Endothelial cell of umbilical vein (primary cell): ENCODE results near the gene SULT2A1. TPM values are rescaled to one million over a fixed set of nuclear protein-coding genes. Genes with fewer than 3 reads are reported as not detected.

ENCODE experiments used
- BruUV-seq: library from RNA; stranded (reverse); fragments of 400-500 nt; replicated peaks from 2 replicates; lab custom pipeline; 2021; lab: Mats Ljungman, UMichigan
- CTCF ChIA-PET: fragments of 300-600, 350-600 bp; sonication (Branson Sonifier 250); formaldehyde crosslinking; loops from one replicate; lab custom pipeline; 2021; ENCODE audit warnings: antibody characterized with exemption, inconsistent platforms; lab: Charles Lee
- POLR2A ChIA-PET: fragments of 300-600, 350-600 bp; sonication (Branson Sonifier 250); formaldehyde crosslinking; loops from one replicate; lab custom pipeline; 2021; ENCODE audit warnings: antibody characterized with exemption, inconsistent platforms; lab: Charles Lee
- DNase-seq: peaks from one replicate; pipeline ENCODE4 v3.0.0-alpha.2; 2011; ENCODE audit warnings: low read depth, low spot score
- FAIRE-seq: peaks from 2 replicates; lab custom pipeline; 2011; peaks lifted over from hg19 to GRCh38; lab: Jason Lieb, UNC
- H2AFZ ChIP-seq: 2 replicates; pipeline ENCODE4 v1.6.0; 2012; ENCODE audit warnings: low read depth, low read length, control low read depth, inconsistent platforms
- H3K27ac ChIP-seq: 2 replicates; pipeline ENCODE4 v1.5.1; 2011; ENCODE audit warnings: low read depth, mild to moderate bottlenecking, control low read depth, low read length, moderate library complexity; ENCODE audit not compliant: insufficient read depth
- H3K27me3 ChIP-seq, 2 experiments: 2 replicates each; pipeline versions ENCODE4 v1.6.0 to v1.6.1; 2011; ENCODE audit warnings: low read length in 2 of 2, mixed read lengths in 1 of 2; ENCODE audit not compliant: control insufficient read depth in 2 of 2, insufficient read depth in 2 of 2
- H3K36me3 ChIP-seq, 2 experiments: 2 replicates in 1 of 2; 3 replicates in 1 of 2; pipeline ENCODE4 v1.5.1; 2011; ENCODE audit warnings: low read length in 2 of 2, mild to moderate bottlenecking in 1 of 2, moderate library complexity in 1 of 2; ENCODE audit not compliant: control insufficient read depth in 2 of 2, insufficient read depth in 2 of 2; ENCODE audit errors: extremely low read depth in 1 of 2
- H3K4me1 ChIP-seq: 3 replicates; pipeline ENCODE4 v1.5.1; 2011; ENCODE audit warnings: mild to moderate bottlenecking, low read length; ENCODE audit not compliant: control insufficient read depth, insufficient read depth; ENCODE audit errors: extremely low read depth
- H3K4me2 ChIP-seq: 2 replicates; pipeline ENCODE4 v1.6.1; 2011; ENCODE audit warnings: low read length, control low read depth, mixed read lengths; ENCODE audit not compliant: insufficient read depth
- H3K4me3 ChIP-seq, 3 experiments: fragments of 200-600 bp in 1 of 3; sonication (generic), shearing (Covaris generic) in 1 of 3; replicated peaks in 1 of 3; 2 replicates each; pipeline ENCODE4 v1.5.1; 2011 to 2016; ENCODE audit warnings: control low read depth in 3 of 3, low read length in 3 of 3, mild to moderate bottlenecking in 2 of 3, inconsistent platforms in 1 of 3, low read depth in 1 of 3, moderate library complexity in 1 of 3; ENCODE audit not compliant: insufficient read depth in 1 of 3
- H3K79me2 ChIP-seq: 2 replicates; pipeline ENCODE4 v1.6.0; 2012; ENCODE audit warnings: low read length, inconsistent platforms; ENCODE audit not compliant: control insufficient read depth, insufficient read depth
- H3K9ac ChIP-seq: replicated peaks from 2 replicates; pipeline ENCODE3; 2011; ENCODE audit warnings: low read length, control low read depth; ENCODE audit not compliant: insufficient read depth; ENCODE audit errors: extremely low read depth
- H3K9me1 ChIP-seq: replicated peaks from 3 replicates; pipeline ENCODE4 v1.6.0; 2011; ENCODE audit warnings: mild to moderate bottlenecking, low read length; ENCODE audit not compliant: control insufficient read depth, insufficient read depth; ENCODE audit errors: extremely low read depth
- H3K9me3 ChIP-seq: replicated peaks from 2 replicates; pipeline ENCODE4 v1.5.1; 2012; ENCODE audit warnings: low read length, inconsistent platforms; ENCODE audit not compliant: control insufficient read depth, insufficient read depth
- H4K20me1 ChIP-seq: replicated peaks from 2 replicates; pipeline ENCODE3; 2011; ENCODE audit warnings: mild to moderate bottlenecking, low read length; ENCODE audit not compliant: control insufficient read depth, insufficient read depth; ENCODE audit errors: extremely low read depth
- EZH2 ChIP-seq: IDR thresholded peaks from 2 replicates; pipeline ENCODE4 v1.6.1; 2012; ENCODE audit warnings: borderline replicate concordance, low read depth, mild to moderate bottlenecking, moderate library complexity, low read length, inconsistent platforms; ENCODE audit not compliant: severe bottlenecking
- FOS ChIP-seq: IDR thresholded peaks from 2 replicates; pipeline ENCODE4 v1.6.1; 2011; ENCODE audit warnings: mild to moderate bottlenecking, low read length, moderate library complexity, borderline replicate concordance; ENCODE audit not compliant: insufficient read depth
- GATA2 ChIP-seq: IDR thresholded peaks from 2 replicates; pipeline ENCODE4 v1.7.0; 2011; ENCODE audit warnings: low read depth, mild to moderate bottlenecking, moderate library complexity, mixed read lengths, low read length; ENCODE audit not compliant: insufficient read length, insufficient read depth
- JUN ChIP-seq: IDR thresholded peaks from 2 replicates; pipeline ENCODE4 v1.6.1; 2011; ENCODE audit warnings: borderline replicate concordance, low read depth; ENCODE audit not compliant: insufficient read length, insufficient read depth
- POLR2A ChIP-seq: IDR thresholded peaks from 2 replicates; pipeline ENCODE4 v1.6.1; 2012; ENCODE audit warnings: low read depth, mild to moderate bottlenecking, control low read depth, low read length
- POLR2AphosphoS5 ChIP-seq: IDR thresholded peaks from 2 replicates; pipeline ENCODE4 v1.6.1; 2012; ENCODE audit warnings: low read depth, mild to moderate bottlenecking, control low read depth, low read length, moderate library complexity; ENCODE audit not compliant: insufficient read depth
- dilution Hi-C: fragments of 300-500 bp; cut with MboI; formaldehyde crosslinking; loops from one replicate; pipeline ENCODE4 v1.15.0; 2019; ENCODE audit warnings: low sequenced_read_pairs; ENCODE audit not compliant: extremely low pct_ligation_motif_present
- intact Hi-C: fragments of 100-400 bp; cut with micrococcal nuclease; formaldehyde crosslinking; loops from one replicate; pipeline ENCODE4 v1.10.0; 2022
- polyA plus RNA-seq, 4 experiments: library from polyadenylated mRNA; depleted of rRNA in 3 of 4; stranded (reverse) in 3 of 4; unstranded in 1 of 4; fragments of >200 nt; gene quantifications; 2 replicates each; pipeline versions ENCODE4 v1.2.1 to v1.2.3, GENCODE V29; 2011 to 2012; ENCODE audit warnings: missing spikeins in 1 of 4
- total RNA-seq: library from RNA; stranded (reverse); gene quantifications from 2 replicates; pipeline ENCODE4 v1.2.3, GENCODE V29; 2021
- TF ChIP-seq, protein P1 (sequence below), 2 donors: IDR thresholded peaks; 1 replicate in 1 of 2; 2 replicates in 1 of 2; pipeline ENCODE4 v1.5.1; 2011; ENCODE audit warnings: low read length in 2 of 2, mild to moderate bottlenecking in 2 of 2, moderate library complexity in 2 of 2, control low read depth in 1 of 2, inconsistent platforms in 1 of 2, low read depth in 1 of 2; ENCODE audit not compliant: insufficient read depth in 1 of 2; ENCODE audit errors: extremely low read depth in 1 of 2
- TF ChIP-seq, protein P2 (sequence below): IDR thresholded peaks from 2 replicates; pipeline ENCODE4 v1.6.1; 2011; ENCODE audit not compliant: insufficient read depth, insufficient read length

The SULT2A1 gene
- total and polyA plus RNA-seq, 2 donors (not counting 3 experiments of a cell fraction or from before 2014, with no cell fraction given) = not detected

GRCh38 chr19:47897861-47898260 lies 11.7 kb upstream of the SULT2A1 start:
- Histone ChIP-seq H3K9me3 (no peaks in the 10 kb centered on the region), H3K27ac (no peak overlapping the region), H3K36me3 (no peaks in the 10 kb centered on the region), H3K4me3 (no peak overlapping the region), H3K79me2 (no peaks in the 10 kb centered on the region), H3K9me1 (no peaks in the 10 kb centered on the region), H3K9ac (no peak overlapping the region), H3K27me3 (no peaks in the 10 kb centered on the region), H3K4me1 (no peaks in the 10 kb centered on the region), H4K20me1 (no peaks in the 10 kb centered on the region), H2AFZ (no peak overlapping the region), H3K4me2 (no peak overlapping the region)
- ChIA-PET POLR2A (no interaction called here), CTCF (no interaction called here)
- intact Hi-C loops = no loop called here
- no TSS peak for BruUV-seq
- FAIRE-seq (no peak), DNase-seq (no peak)
- TF ChIP-seq JUN = no peak
- TF ChIP-seq, protein P1, sequence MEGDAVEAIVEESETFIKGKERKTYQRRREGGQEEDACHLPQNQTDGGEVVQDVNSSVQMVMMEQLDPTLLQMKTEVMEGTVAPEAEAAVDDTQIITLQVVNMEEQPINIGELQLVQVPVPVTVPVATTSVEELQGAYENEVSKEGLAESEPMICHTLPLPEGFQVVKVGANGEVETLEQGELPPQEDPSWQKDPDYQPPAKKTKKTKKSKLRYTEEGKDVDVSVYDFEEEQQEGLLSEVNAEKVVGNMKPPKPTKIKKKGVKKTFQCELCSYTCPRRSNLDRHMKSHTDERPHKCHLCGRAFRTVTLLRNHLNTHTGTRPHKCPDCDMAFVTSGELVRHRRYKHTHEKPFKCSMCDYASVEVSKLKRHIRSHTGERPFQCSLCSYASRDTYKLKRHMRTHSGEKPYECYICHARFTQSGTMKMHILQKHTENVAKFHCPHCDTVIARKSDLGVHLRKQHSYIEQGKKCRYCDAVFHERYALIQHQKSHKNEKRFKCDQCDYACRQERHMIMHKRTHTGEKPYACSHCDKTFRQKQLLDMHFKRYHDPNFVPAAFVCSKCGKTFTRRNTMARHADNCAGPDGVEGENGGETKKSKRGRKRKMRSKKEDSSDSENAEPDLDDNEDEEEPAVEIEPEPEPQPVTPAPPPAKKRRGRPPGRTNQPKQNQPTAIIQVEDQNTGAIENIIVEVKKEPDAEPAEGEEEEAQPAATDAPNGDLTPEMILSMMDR (IDR thresholded peaks at IDR 0.05; ENCODE audit: extremely low read depth in 1 of 2, insufficient read depth in 1 of 2, low read depth in 1 of 2, low read length in 2 of 2) = no peak
- TF ChIP-seq POLR2AphosphoS5 = no peak
- no peak for TF ChIP-seq FOS
- TF ChIP-seq POLR2A = no peak
- no peak for TF ChIP-seq GATA2
- no peak for TF ChIP-seq EZH2
- TF ChIP-seq, protein P2, sequence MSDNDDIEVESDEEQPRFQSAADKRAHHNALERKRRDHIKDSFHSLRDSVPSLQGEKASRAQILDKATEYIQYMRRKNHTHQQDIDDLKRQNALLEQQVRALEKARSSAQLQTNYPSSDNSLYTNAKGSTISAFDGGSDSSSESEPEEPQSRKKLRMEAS = no peak
- dilution Hi-C loops = no loop called here
